Esophagus muscularis mucosa (tissue), 4 donors: Measurements from ENCODE around the gene LRP10. TPM values are rescaled to one million over a fixed set of nuclear protein-coding genes. Genes with fewer than 3 reads are reported as not detected.

Source experiments
- DNase-seq: peaks from one replicate; pipeline ENCODE4 v3.0.0-alpha.2; 2017; ENCODE audit errors: extremely low spot score
- H3K27ac ChIP-seq, 4 donors: fragments of 200-600 bp; sonication (generic); replicated peaks in 1 of 4; 1 replicate in 3 of 4; 2 replicates in 1 of 4; pipeline ENCODE4 v1.5.1; 2016 to 2019; ENCODE audit warnings: mild to moderate bottlenecking in 1 of 4
- H3K27me3 ChIP-seq, 4 donors: fragments of 200-600 bp; sonication (generic); one replicate each; pipeline versions ENCODE4 v1.5.1 to v1.6.0; 2016 to 2019
- H3K36me3 ChIP-seq, 4 donors: fragments of 200-600 bp; sonication (generic); one replicate each; pipeline ENCODE4 v1.5.1; 2016 to 2019
- H3K4me1 ChIP-seq, 4 donors: fragments of 200-600 bp; sonication (generic); one replicate each; pipeline ENCODE4 v1.5.1; 2016 to 2019
- H3K4me3 ChIP-seq, 4 donors: fragments of 200-600 bp; sonication (generic); 1 replicate in 2 of 4; 2 replicates in 2 of 4; pipeline ENCODE4 v1.5.1; 2016 to 2019; ENCODE audit warnings: mild to moderate bottlenecking in 4 of 4, moderate library complexity in 1 of 4
- H3K9me3 ChIP-seq, 4 donors: fragments of 200-600 bp; sonication (generic); 1 replicate in 3 of 4; 2 replicates in 1 of 4; pipeline ENCODE4 v1.5.1; 2016 to 2019
- EP300 ChIP-seq: sonication (generic); formaldehyde crosslinking; IDR thresholded peaks from one replicate; pipeline ENCODE4 v1.6.1; 2017; ENCODE audit warnings: antibody characterized with exemption
- POLR2A ChIP-seq: fragments of 450-650 bp; IDR thresholded peaks from one replicate; pipeline ENCODE4 v1.6.1; 2017; ENCODE audit warnings: antibody characterized with exemption, moderate library complexity, mild to moderate bottlenecking, low read depth
- POLR2AphosphoS5 ChIP-seq, 2 donors: sonication (generic); formaldehyde crosslinking; IDR thresholded peaks; one replicate each; pipeline ENCODE4 v1.6.1; 2017; ENCODE audit warnings: antibody characterized with exemption in 2 of 2
- WGBS: methylation state at CpG from one replicate; pipeline ENCODE4 v1.1.5; 2018; 5-methylcytosine and 5-hydroxymethylcytosine counted together
- intact Hi-C: fragments of 100-400 bp; cut with DNase I; formaldehyde crosslinking; loops from one replicate; pipeline ENCODE4 v1.15.1; 2023
- total RNA-seq, 4 donors: library from RNA; depleted of rRNA; stranded (reverse); fragments of >200 nt; gene quantifications; one replicate each; pipeline versions ENCODE4 v1.1.0 to v1.2.1, GENCODE V29; 2016
- TF ChIP-seq, protein P1 (sequence below), 3 experiments: fragments of 200-600 bp in 2 of 3; fragments of 450-650 bp in 1 of 3; sonication (generic) in 2 of 3; IDR thresholded peaks; one replicate each; pipeline ENCODE4 v1.5.1; 2017 to 2019; ENCODE audit warnings: antibody characterized with exemption in 3 of 3, mild to moderate bottlenecking in 2 of 3, moderate library complexity in 1 of 3

Gene LRP10
- total RNA-seq, 4 donors from 2014 or later: 111 to 279 (median 197) TPM

DNA sequence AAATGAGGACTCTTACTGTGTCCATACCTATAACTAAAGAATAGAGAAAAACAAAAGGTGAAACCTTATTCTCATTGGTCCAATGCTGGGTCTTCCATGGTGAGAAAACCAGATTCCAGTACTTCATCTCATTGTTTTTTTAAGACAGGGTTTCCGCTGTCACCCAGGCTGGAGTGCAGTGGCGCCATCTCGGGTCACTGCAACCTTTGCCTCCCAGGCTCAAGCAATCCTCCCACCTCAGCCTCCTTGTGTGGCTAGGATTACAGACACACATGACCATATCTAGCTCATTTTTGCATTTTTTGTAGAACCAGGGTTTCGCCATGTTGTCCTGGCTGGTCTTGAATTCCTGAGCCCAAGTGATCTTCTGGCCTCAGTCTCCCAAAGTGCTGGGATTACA, 34.1 kb downstream of the LRP10 start:
- Histone ChIP-seq H3K4me3 (no peak overlapping the region), H3K4me1 (peaks cover 0 to 12% (median 7%) of the 10 kb centered on the region in 4 donors), H3K9me3 (no peaks in the 10 kb centered on the region), H3K27ac (no peak overlapping the region), H3K27me3 (no peaks in the 10 kb centered on the region), H3K36me3 (peaks cover 90 to 99% (median 95%) of the 10 kb centered on the region in 4 donors)
- intact Hi-C loops: no loop called here
- TF ChIP-seq POLR2A (no peak), POLR2AphosphoS5 (IDR thresholded peaks at IDR 0.05) (no peak), EP300 (no peak)
- TF ChIP-seq, protein P1, sequence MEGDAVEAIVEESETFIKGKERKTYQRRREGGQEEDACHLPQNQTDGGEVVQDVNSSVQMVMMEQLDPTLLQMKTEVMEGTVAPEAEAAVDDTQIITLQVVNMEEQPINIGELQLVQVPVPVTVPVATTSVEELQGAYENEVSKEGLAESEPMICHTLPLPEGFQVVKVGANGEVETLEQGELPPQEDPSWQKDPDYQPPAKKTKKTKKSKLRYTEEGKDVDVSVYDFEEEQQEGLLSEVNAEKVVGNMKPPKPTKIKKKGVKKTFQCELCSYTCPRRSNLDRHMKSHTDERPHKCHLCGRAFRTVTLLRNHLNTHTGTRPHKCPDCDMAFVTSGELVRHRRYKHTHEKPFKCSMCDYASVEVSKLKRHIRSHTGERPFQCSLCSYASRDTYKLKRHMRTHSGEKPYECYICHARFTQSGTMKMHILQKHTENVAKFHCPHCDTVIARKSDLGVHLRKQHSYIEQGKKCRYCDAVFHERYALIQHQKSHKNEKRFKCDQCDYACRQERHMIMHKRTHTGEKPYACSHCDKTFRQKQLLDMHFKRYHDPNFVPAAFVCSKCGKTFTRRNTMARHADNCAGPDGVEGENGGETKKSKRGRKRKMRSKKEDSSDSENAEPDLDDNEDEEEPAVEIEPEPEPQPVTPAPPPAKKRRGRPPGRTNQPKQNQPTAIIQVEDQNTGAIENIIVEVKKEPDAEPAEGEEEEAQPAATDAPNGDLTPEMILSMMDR (IDR thresholded peaks at IDR 0.05): no peak
- 99% methylated on average over 4 of the region's 4 CpGs for WGBS
- no peak for DNase-seq

DNA sequence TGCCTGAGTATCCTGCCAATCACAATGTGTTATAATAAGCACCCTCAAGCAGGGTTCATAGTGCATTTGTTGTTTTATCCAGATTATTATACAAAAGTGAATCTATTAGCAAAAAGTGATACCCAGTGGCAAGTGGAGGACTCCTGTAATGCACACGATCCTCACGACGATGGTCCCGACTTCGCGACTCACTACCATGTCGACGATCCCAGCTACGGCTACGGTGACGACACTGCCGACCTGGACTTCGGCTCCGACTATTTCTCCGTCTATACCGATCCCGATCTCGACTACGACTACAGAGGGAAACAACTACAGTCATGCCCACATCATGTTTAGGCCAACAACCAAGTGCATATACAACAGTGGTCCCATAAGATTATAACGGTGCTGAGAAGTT, 34.5 kb downstream of the LRP10 start:
- intact Hi-C loops: no loop called here
- 96% methylated on average over 20 of the region's 20 CpGs for WGBS
- Histone ChIP-seq H3K9me3 (no peaks in the 10 kb centered on the region), H3K27ac (no peak overlapping the region), H3K4me1 (peaks cover 0 to 16% (median 10%) of the 10 kb centered on the region in 4 donors), H3K27me3 (no peaks in the 10 kb centered on the region), H3K4me3 (no peak overlapping the region), H3K36me3 (peaks cover 89 to 99% (median 95%) of the 10 kb centered on the region in 4 donors)
- no peak for TF ChIP-seq EP300
- no peak for TF ChIP-seq POLR2A
- no peak for TF ChIP-seq POLR2AphosphoS5 (IDR thresholded peaks at IDR 0.05)
- TF ChIP-seq, protein P1 (IDR thresholded peaks at IDR 0.05): no peak
- DNase-seq: no peak

DNA sequence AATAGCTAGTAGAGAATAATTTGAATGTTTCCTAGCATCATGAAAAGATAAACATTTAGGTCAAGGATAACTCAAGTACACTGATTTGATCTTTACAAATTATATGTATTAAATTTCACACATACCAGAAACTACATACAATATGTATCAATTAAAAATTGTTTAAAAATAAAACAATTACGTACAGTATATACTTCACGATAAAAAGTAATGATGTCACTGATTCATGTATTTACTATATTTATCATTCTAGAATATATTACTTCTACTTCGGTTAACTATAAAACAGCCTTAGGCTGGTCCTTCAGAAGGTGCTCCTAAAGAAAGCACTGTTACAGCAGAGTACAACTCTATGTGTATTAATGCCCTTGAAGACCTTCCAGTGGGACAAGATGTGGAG, 35.9 kb downstream of the LRP10 start:
- Histone ChIP-seq H3K27ac (no peak overlapping the region), H3K4me1 (peaks cover 0 to 21% (median 16%) of the 10 kb centered on the region in 4 donors), H3K36me3 (peaks cover 76 to 92% (median 85%) of the 10 kb centered on the region in 4 donors), H3K4me3 (no peak overlapping the region), H3K27me3 (no peaks in the 10 kb centered on the region), H3K9me3 (no peaks in the 10 kb centered on the region)
- TF ChIP-seq POLR2AphosphoS5 (IDR thresholded peaks at IDR 0.05) (no peak), EP300 (no peak), POLR2A (no peak)
- TF ChIP-seq, protein P1 (IDR thresholded peaks at IDR 0.05): no peak
- DNase-seq: no peak
- intact Hi-C loops: no loop called here
- WGBS: 84% methylated on average over 3 of the region's 3 CpGs

DNA sequence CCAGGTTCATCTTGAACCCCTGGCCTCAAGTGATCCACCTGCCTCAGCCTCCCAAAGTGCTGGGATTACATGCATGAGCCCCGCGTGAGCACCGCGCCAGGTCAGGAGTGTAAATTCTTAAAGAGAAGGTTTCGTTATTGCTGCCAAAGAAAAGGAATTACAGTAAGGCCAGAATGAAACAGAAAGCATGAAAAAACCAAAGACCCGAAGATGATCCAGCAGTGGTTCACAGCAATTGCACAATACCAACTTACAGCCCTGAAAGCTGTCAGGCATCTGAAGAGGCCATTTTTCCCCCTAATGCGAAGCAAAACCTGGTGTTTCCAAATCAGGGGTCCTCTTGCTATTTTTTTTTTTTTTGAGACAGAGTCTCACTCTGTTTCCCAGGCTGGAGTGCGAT, 37.1 kb downstream of the LRP10 start:
- no peak for DNase-seq
- H3K36me3 ChIP-seq: peaks cover 64 to 87% (median 74%) of the 10 kb centered on the region in 4 donors

More for the DNA sequence above, 37.1 kb downstream of the LRP10 start:
- TF ChIP-seq, protein P1 (IDR thresholded peaks at IDR 0.05): no peak
- TF ChIP-seq POLR2A (no peak), POLR2AphosphoS5 (IDR thresholded peaks at IDR 0.05) (no peak), EP300 (no peak)
- H3K4me1 ChIP-seq: peaks cover 0 to 25% (median 18%) of the 10 kb centered on the region in 4 donors
- H3K27me3 ChIP-seq: no peaks in the 10 kb centered on the region
- H3K27ac ChIP-seq: no peak overlapping the region
- H3K4me3 ChIP-seq: no peak overlapping the region
- no peaks in the 10 kb centered on the region for H3K9me3 ChIP-seq
- 81% methylated on average over 8 of the region's 8 CpGs for WGBS
- intact Hi-C loops: no loop called here
